ENCODE data around the gene CDH4. TPM values are rescaled to one million over a fixed set of nuclear protein-coding genes. Genes with fewer than 3 reads are reported as not detected.

The CDH4 gene
- total and polyA plus RNA-seq, 2 donors (not counting 3 experiments of a cell fraction or from before 2014, with no cell fraction given), result 0.17 to 0.51 TPM

GRCh38 chr20:61924858-61925554, 672.9 kb downstream of the CDH4 start:
- TF ChIP-seq POLR2A (IDR thresholded peaks at IDR 0.05; ENCODE audit: low read depth, low read length) (no peak), MYC (IDR thresholded peaks at IDR 0.05; ENCODE audit: low read depth, low read length) (no peak), POLR2AphosphoS5 (IDR thresholded peaks at IDR 0.05; ENCODE audit: insufficient read depth, low read depth, low read length) (no peak), EZH2 (IDR thresholded peaks at IDR 0.05; ENCODE audit: borderline replicate concordance, low read depth, low read length, severe bottlenecking) (no peak)
- FAIRE-seq (no peak), DNase-seq (ENCODE audit: low read depth, low spot score) (no peak)
- Histone ChIP-seq H3K4me2 (ENCODE audit: insufficient read depth, low read length) (no peak overlapping the region), H3K4me1 (ENCODE audit: control insufficient read depth, extremely low read depth, insufficient read depth, low read length) (no peaks in the 10 kb centered on the region), H3K27ac (ENCODE audit: insufficient read depth, low read depth, low read length) (no peak overlapping the region), H3K36me3 (ENCODE audit: control insufficient read depth in 2 of 2, extremely low read depth in 1 of 2, insufficient read depth in 2 of 2, low read length in 2 of 2) (no peaks in the 10 kb centered on the region), H3K79me2 (ENCODE audit: control insufficient read depth, insufficient read depth, low read length) (no peaks in the 10 kb centered on the region), H3K27me3 (ENCODE audit: control insufficient read depth in 2 of 2, insufficient read depth in 2 of 2, low read length in 2 of 2) (no peaks in the 10 kb centered on the region), H2AFZ (ENCODE audit: low read depth, low read length) (no peak overlapping the region), H3K9ac (replicated peaks; ENCODE audit: extremely low read depth, insufficient read depth, low read length) (no peak overlapping the region), H3K9me3 (replicated peaks; ENCODE audit: control insufficient read depth, insufficient read depth, low read length) (no peaks in the 10 kb centered on the region), H4K20me1 (replicated peaks; ENCODE audit: control insufficient read depth, extremely low read depth, insufficient read depth, low read length) (no peaks in the 10 kb centered on the region), H3K4me3 (replicated peaks in 1 of 3; ENCODE audit: insufficient read depth in 1 of 3, low read depth in 1 of 3, low read length in 3 of 3) (no peak overlapping the region), H3K9me1 (replicated peaks; ENCODE audit: control insufficient read depth, extremely low read depth, insufficient read depth, low read length) (no peaks in the 10 kb centered on the region)
- intact Hi-C loops (cut with micrococcal nuclease), result no loop called here
- no TSS peak for BruUV-seq (replicated peaks)
- CTCF ChIA-PET, result no interaction called here
- dilution Hi-C loops (cut with MboI; ENCODE audit: extremely low pct_ligation_motif_present, low sequenced_read_pairs), result no loop called here
- POLR2A ChIA-PET, result no interaction called here

GRCh38 chr20:61925555-61926252, 673.6 kb downstream of the CDH4 start:
- no TSS peak for BruUV-seq (replicated peaks)
- no peaks in the 10 kb centered on the region for H3K79me2 ChIP-seq (ENCODE audit: control insufficient read depth, insufficient read depth, low read length)
- no peak for FAIRE-seq
- H4K20me1 ChIP-seq (replicated peaks; ENCODE audit: control insufficient read depth, extremely low read depth, insufficient read depth, low read length), result no peaks in the 10 kb centered on the region
- no peak overlapping the region for H3K27ac ChIP-seq (ENCODE audit: insufficient read depth, low read depth, low read length)
- H3K9me1 ChIP-seq (replicated peaks; ENCODE audit: control insufficient read depth, extremely low read depth, insufficient read depth, low read length), result no peaks in the 10 kb centered on the region
- dilution Hi-C loops (cut with MboI; ENCODE audit: extremely low pct_ligation_motif_present, low sequenced_read_pairs) (no loop called here), intact Hi-C loops (cut with micrococcal nuclease) (no loop called here)
- CTCF ChIA-PET, result no interaction called here
- no peak overlapping the region for H2AFZ ChIP-seq (ENCODE audit: low read depth, low read length)
- H3K27me3 ChIP-seq (ENCODE audit: control insufficient read depth in 2 of 2, insufficient read depth in 2 of 2, low read length in 2 of 2), result no peaks in the 10 kb centered on the region
- POLR2A ChIA-PET, result no interaction called here
- no peak overlapping the region for H3K9ac ChIP-seq (replicated peaks; ENCODE audit: extremely low read depth, insufficient read depth, low read length)
- no peak overlapping the region for H3K4me2 ChIP-seq (ENCODE audit: insufficient read depth, low read length)
- DNase-seq (ENCODE audit: low read depth, low spot score), result no peak
- no peaks in the 10 kb centered on the region for H3K9me3 ChIP-seq (replicated peaks; ENCODE audit: control insufficient read depth, insufficient read depth, low read length)
- H3K4me3 ChIP-seq (replicated peaks in 1 of 3; ENCODE audit: insufficient read depth in 1 of 3, low read depth in 1 of 3, low read length in 3 of 3), result no peak overlapping the region
- TF ChIP-seq MAX (IDR thresholded peaks at IDR 0.05; ENCODE audit: insufficient read depth, insufficient read length) (no peak), EZH2 (IDR thresholded peaks at IDR 0.05; ENCODE audit: borderline replicate concordance, low read depth, low read length, severe bottlenecking) (no peak), FOS (IDR thresholded peaks at IDR 0.05; ENCODE audit: borderline replicate concordance, insufficient read depth, low read length) (no peak), CTCF (IDR thresholded peaks at IDR 0.05; ENCODE audit: extremely low read depth in 1 of 2, insufficient read depth in 1 of 2, low read depth in 1 of 2, low read length in 2 of 2) (no peak), GATA2 (IDR thresholded peaks at IDR 0.05; ENCODE audit: insufficient read depth, insufficient read length, low read depth, low read length) (no peak), MYC (IDR thresholded peaks at IDR 0.05; ENCODE audit: low read depth, low read length) (no peak), POLR2AphosphoS5 (IDR thresholded peaks at IDR 0.05; ENCODE audit: insufficient read depth, low read depth, low read length) (no peak), JUN (IDR thresholded peaks at IDR 0.05; ENCODE audit: borderline replicate concordance, insufficient read depth, insufficient read length, low read depth) (no peak), POLR2A (IDR thresholded peaks at IDR 0.05; ENCODE audit: low read depth, low read length) (no peak)
- H3K4me1 ChIP-seq (ENCODE audit: control insufficient read depth, extremely low read depth, insufficient read depth, low read length), result no peaks in the 10 kb centered on the region
- H3K36me3 ChIP-seq (ENCODE audit: control insufficient read depth in 2 of 2, extremely low read depth in 1 of 2, insufficient read depth in 2 of 2, low read length in 2 of 2), result no peaks in the 10 kb centered on the region

Data from endothelial cell of umbilical vein (primary cell).